ENCODE data around the gene ST3GAL3.

DNA sequence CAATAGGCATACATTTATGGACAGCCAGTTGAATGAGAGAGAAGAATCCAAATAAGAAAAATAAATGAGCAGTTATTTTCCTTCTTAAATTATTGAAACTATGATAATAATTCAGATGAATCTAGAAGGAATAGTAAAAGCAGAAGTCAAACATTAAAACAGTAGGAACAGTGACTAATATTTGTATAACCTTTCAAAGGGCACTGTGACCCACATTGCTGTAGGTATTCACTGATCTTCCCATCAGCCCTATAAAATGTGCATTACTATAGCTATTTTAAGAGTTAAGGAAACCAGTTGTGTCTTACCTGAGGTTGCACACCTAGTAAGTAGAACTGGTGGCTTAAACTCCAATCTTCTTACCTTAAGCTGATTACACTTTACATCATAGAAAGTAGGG is 123.5 kb downstream of the ST3GAL3 start:
- TF ChIP-seq, protein P1, sequence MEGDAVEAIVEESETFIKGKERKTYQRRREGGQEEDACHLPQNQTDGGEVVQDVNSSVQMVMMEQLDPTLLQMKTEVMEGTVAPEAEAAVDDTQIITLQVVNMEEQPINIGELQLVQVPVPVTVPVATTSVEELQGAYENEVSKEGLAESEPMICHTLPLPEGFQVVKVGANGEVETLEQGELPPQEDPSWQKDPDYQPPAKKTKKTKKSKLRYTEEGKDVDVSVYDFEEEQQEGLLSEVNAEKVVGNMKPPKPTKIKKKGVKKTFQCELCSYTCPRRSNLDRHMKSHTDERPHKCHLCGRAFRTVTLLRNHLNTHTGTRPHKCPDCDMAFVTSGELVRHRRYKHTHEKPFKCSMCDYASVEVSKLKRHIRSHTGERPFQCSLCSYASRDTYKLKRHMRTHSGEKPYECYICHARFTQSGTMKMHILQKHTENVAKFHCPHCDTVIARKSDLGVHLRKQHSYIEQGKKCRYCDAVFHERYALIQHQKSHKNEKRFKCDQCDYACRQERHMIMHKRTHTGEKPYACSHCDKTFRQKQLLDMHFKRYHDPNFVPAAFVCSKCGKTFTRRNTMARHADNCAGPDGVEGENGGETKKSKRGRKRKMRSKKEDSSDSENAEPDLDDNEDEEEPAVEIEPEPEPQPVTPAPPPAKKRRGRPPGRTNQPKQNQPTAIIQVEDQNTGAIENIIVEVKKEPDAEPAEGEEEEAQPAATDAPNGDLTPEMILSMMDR (IDR thresholded peaks at IDR 0.05) = no peak
- no peak for TF ChIP-seq POLR2A (IDR thresholded peaks at IDR 0.05)

Data from uterus (tissue), 2 donors.